ENCODE results near the gene MS4A4A. TPM values are rescaled to one million over a fixed set of nuclear protein-coding genes. Genes with fewer than 3 reads are reported as not detected.
"Not testable (repeated sequence)": the region's sequence is repeated elsewhere in the genome, so short reads cannot be mapped to it uniquely, and the experiment has no call there.

MS4A4A gene
- total RNA-seq, 1 donor from 2014 or later = not detected

- Mint-ChIP-seq H3K4me3 (no peak overlapping the region), H3K27ac (no peak overlapping the region), H3K36me3 (no peaks in the 10 kb centered on the region), H3K27me3 (ENCODE audit: low read depth) (peaks cover 20% of the 10 kb centered on the region), H3K9me3 (peaks cover 11% of the 10 kb centered on the region), H3K4me1 (no peaks in the 10 kb centered on the region)
- TF ChIP-seq CTCF (IDR thresholded peaks at IDR 0.05; ENCODE audit: unreplicated experiment) = no peak
- DNase-seq (ENCODE audit: low spot score in 2 of 2, unreplicated experiment in 2 of 2) = no peak
Measured at GRCh38 chr11:60264644-60265043, 15.8 kb upstream of the MS4A4A start.

- no peak for DNase-seq (ENCODE audit: low spot score in 2 of 2, unreplicated experiment in 2 of 2)
- no peak overlapping the region for H3K27ac Mint-ChIP-seq
- no peaks in the 10 kb centered on the region for H3K36me3 Mint-ChIP-seq
- H3K27me3 Mint-ChIP-seq (ENCODE audit: low read depth) = peaks cover 20% of the 10 kb centered on the region
- H3K4me1 Mint-ChIP-seq = no peaks in the 10 kb centered on the region
- peaks cover 6% of the 10 kb centered on the region for H3K9me3 Mint-ChIP-seq
- TF ChIP-seq CTCF (IDR thresholded peaks at IDR 0.05; ENCODE audit: unreplicated experiment) = peak; percentile 93
- no peak overlapping the region for H3K4me3 Mint-ChIP-seq
Measured at GRCh38 chr11:60265373-60266214, 14.9 kb upstream of the MS4A4A start.

GRCh38 chr11:60274416-60274815 lies 6.0 kb upstream of the MS4A4A start:
- H3K4me3 Mint-ChIP-seq = no peak overlapping the region
- H3K9me3 Mint-ChIP-seq = peaks cover 7% of the 10 kb centered on the region
- H3K27ac Mint-ChIP-seq = no peak overlapping the region

GRCh38 chr11:60281485-60281884 lies 1.0 kb downstream of the MS4A4A start:
- Mint-ChIP-seq H3K27me3 (ENCODE audit: low read depth) (no peaks in the 10 kb centered on the region), H3K4me3 (no peak overlapping the region), H3K9me3 (peaks cover 4% of the 10 kb centered on the region), H3K36me3 (no peaks in the 10 kb centered on the region), H3K27ac (no peak overlapping the region), H3K4me1 (peaks cover 1% of the 10 kb centered on the region)
- DNase-seq (ENCODE audit: low spot score in 2 of 2, unreplicated experiment in 2 of 2) = no peak
- TF ChIP-seq CTCF (IDR thresholded peaks at IDR 0.05; ENCODE audit: unreplicated experiment) = no peak

More at GRCh38 chr11:60274416-60274815, 6.0 kb upstream of the MS4A4A start:
- no peaks in the 10 kb centered on the region for H3K4me1 Mint-ChIP-seq
- DNase-seq (ENCODE audit: low spot score in 2 of 2, unreplicated experiment in 2 of 2) = no peak
- peaks cover 1% of the 10 kb centered on the region for H3K27me3 Mint-ChIP-seq (ENCODE audit: low read depth)
- TF ChIP-seq CTCF (IDR thresholded peaks at IDR 0.05; ENCODE audit: unreplicated experiment) = no peak
- H3K36me3 Mint-ChIP-seq = no peaks in the 10 kb centered on the region

GRCh38 chr11:60282286-60282685 lies 1.8 kb downstream of the MS4A4A start:
- Mint-ChIP-seq H3K27ac (no peak overlapping the region), H3K4me3 (no peak overlapping the region), H3K36me3 (no peaks in the 10 kb centered on the region), H3K9me3 (peaks cover 12% of the 10 kb centered on the region), H3K4me1 (peaks cover 1% of the 10 kb centered on the region), H3K27me3 (ENCODE audit: low read depth) (no peaks in the 10 kb centered on the region)
- no peak for TF ChIP-seq CTCF (IDR thresholded peaks at IDR 0.05; ENCODE audit: unreplicated experiment)
- DNase-seq (ENCODE audit: low spot score in 2 of 2, unreplicated experiment in 2 of 2) = no peak

- H3K27ac Mint-ChIP-seq; H3K36me3 Mint-ChIP-seq; H3K27me3 Mint-ChIP-seq (ENCODE audit: low read depth); DNase-seq (ENCODE audit: low spot score in 2 of 2, unreplicated experiment in 2 of 2); H3K4me3 Mint-ChIP-seq; H3K4me1 Mint-ChIP-seq: not testable (repeated sequence)
- peaks cover 31% of the 10 kb centered on the region for H3K9me3 Mint-ChIP-seq
Measured at GRCh38 chr11:60285411-60286126, 5.1 kb downstream of the MS4A4A start.
